NCI-H2227 (cell line): ENCODE results near the gene HOXC5.

Experiments
- DNase-seq: peaks from one replicate; lab custom pipeline; 2025; ENCODE audit not compliant: unreplicated experiment; lab: John Stamatoyannopoulos, UW

The HOXC5 gene

GRCh38 chr12:54032627-54033100 is at the start of gene HOXC5:
HOXC5 (plus strand) TSS chr12:54033050; CDS start chr12:54033123, 73 bp downstream.
- peak; percentile 79 for DNase-seq

GRCh38 chr12:53983568-53983949 is 49.3 kb upstream of the HOXC5 start:
- DNase-seq: no peak

GRCh38 chr12:53983950-53984572 is 48.8 kb upstream of the HOXC5 start:
- no peak for DNase-seq

- peak; percentile 90 for DNase-seq
These were observed 47.8 kb upstream of the HOXC5 start, which contains the start of gene HOXC10 for GRCh38 chr12:53984901-53985691. HOXC10 (plus strand) TSS chr12:53985146; CDS start chr12:53985260, 114 bp downstream.

- DNase-seq: no peak
These were observed 47.2 kb upstream of the HOXC5 start for GRCh38 chr12:53985692-53985993.

- no peak for DNase-seq
These were observed 46.7 kb upstream of the HOXC5 start for GRCh38 chr12:53985994-53986685.

- no peak for DNase-seq
These were observed 46.0 kb upstream of the HOXC5 start for GRCh38 chr12:53986686-53987483.

GRCh38 chr12:53987787-53988230 is 45.0 kb upstream of the HOXC5 start:
- DNase-seq: no peak

GRCh38 chr12:53988541-53989226 is 44.2 kb upstream of the HOXC5 start:
- no peak for DNase-seq

GRCh38 chr12:53989227-53990113 is 43.4 kb upstream of the HOXC5 start:
- peak; percentile 34 for DNase-seq

- no peak for DNase-seq
These were observed 42.4 kb upstream of the HOXC5 start for GRCh38 chr12:53990311-53991076.

GRCh38 chr12:53991077-53991460 is 41.8 kb upstream of the HOXC5 start:
- DNase-seq: no peak

GRCh38 chr12:53992377-53992889 is 40.4 kb upstream of the HOXC5 start:
- no peak for DNase-seq

GRCh38 chr12:53993162-53994008 is 39.5 kb upstream of the HOXC5 start:
- DNase-seq: no peak

- no peak for DNase-seq
These were observed 38.9 kb upstream of the HOXC5 start for GRCh38 chr12:53994009-53994263.

- DNase-seq: no peak
These were observed 38.4 kb upstream of the HOXC5 start for GRCh38 chr12:53994264-53995001.

- no peak for DNase-seq
These were observed 37.9 kb upstream of the HOXC5 start for GRCh38 chr12:53995002-53995377.
